HUES48 (cell line): Measurements from ENCODE around the gene ITIH5.

Source experiments
- H3K27ac ChIP-seq: one replicate; pipeline ENCODE4 v1.7.0; 2013; ENCODE audit warnings: low read depth, low read length, inconsistent platforms
- H3K27me3 ChIP-seq: 2 replicates; pipeline ENCODE4 v1.6.1; 2013; ENCODE audit warnings: mild to moderate bottlenecking, low read length; ENCODE audit not compliant: control insufficient read depth, insufficient read depth
- H3K36me3 ChIP-seq: 2 replicates; pipeline ENCODE4 v1.6.1; 2013; ENCODE audit warnings: low read length; ENCODE audit not compliant: control insufficient read depth, insufficient read depth
- H3K4me1 ChIP-seq: 2 replicates; pipeline ENCODE4 v1.6.1; 2013; ENCODE audit warnings: mild to moderate bottlenecking, low read length; ENCODE audit not compliant: control insufficient read depth, insufficient read depth
- H3K4me3 ChIP-seq: 2 replicates; pipeline ENCODE4 v1.5.1; 2013; ENCODE audit warnings: mild to moderate bottlenecking, low read depth, low read length
- H3K9ac ChIP-seq: 2 replicates; pipeline ENCODE4 v1.6.1; 2013; ENCODE audit warnings: mild to moderate bottlenecking, low read depth, low read length, moderate library complexity
- H3K9me3 ChIP-seq: 2 replicates; pipeline ENCODE4 v1.6.1; 2013; ENCODE audit warnings: low read length; ENCODE audit not compliant: control insufficient read depth, insufficient read depth

The ITIH5 gene

DNA sequence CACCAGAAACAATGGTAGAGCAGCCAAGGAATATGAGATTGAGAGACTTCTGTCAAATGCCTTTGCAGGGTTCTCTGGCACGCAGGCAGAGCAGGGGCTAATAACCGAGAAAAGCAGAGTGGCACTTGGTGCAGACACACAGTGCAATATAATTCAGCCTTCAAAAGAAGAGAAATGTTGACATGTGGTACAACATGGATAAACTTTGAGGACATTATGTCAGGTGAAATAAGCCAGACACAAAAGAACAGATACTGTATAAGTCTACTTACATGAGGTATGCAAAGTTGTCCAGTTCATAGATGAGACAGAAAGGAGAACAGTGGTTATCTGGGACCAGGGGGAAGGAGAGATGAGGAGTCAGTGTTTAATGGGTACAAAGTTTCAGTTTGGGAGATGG is 41.8 kb downstream of the ITIH5 start:
- H3K4me1 ChIP-seq, result peaks cover 3% of the 10 kb centered on the region; the same call in 1 of the 2 replicates
- H3K9me3 ChIP-seq, result no peaks in the 10 kb centered on the region; the same call in 1 of the 2 replicates
- H3K36me3 ChIP-seq, result no peaks in the 10 kb centered on the region
- H3K27me3 ChIP-seq, result no peaks in the 10 kb centered on the region
- H3K9ac ChIP-seq, result no peak overlapping the region
- no peak overlapping the region for H3K27ac ChIP-seq
- H3K4me3 ChIP-seq, result no peak overlapping the region

DNA sequence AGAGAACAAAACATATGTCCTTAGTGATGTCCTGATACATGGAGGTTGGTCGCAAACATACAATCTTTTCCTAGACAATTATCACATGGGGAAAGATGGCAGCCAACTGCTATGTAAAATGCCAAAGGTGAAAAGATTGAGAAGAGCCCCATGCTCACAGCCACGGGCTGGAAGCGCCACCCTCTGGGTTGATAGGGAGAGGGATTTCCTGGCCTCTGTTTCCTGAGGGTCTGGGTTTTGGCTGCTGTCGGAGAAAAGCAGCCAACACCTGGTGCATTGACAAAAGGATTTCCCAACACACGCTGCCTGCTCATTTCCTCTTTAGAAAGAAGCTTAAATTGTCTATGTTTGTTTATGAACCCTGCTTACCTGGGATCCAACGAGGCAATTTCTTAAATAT is 43.8 kb downstream of the ITIH5 start:
- no peaks in the 10 kb centered on the region for H3K9me3 ChIP-seq
- H3K27me3 ChIP-seq, result no peaks in the 10 kb centered on the region
- H3K4me3 ChIP-seq, result no peak overlapping the region
- H3K4me1 ChIP-seq, result peaks cover 3% of the 10 kb centered on the region; the same call in 1 of the 2 replicates
- H3K9ac ChIP-seq, result no peak overlapping the region
- no peaks in the 10 kb centered on the region for H3K36me3 ChIP-seq
- H3K27ac ChIP-seq, result no peak overlapping the region

DNA sequence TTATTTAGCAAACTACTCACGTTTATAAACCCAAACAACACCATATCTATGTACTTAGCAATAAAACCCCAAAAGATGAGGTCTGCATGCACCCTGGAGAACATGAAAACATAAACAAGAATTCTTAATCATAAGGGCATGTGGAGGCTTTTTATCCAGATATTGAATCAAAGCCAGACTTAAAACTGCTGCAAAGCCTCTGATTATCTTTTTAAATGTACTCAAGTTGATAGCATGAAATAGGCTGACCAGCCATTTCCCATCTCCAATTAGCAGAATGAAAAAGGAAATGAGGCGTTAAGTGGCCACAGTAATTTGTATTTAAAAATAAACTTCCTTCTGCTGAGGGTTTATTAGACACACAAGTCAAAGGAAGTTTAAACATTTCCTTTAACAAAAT is 48.3 kb downstream of the ITIH5 start:
- Histone ChIP-seq H3K36me3 (no peaks in the 10 kb centered on the region), H3K9me3 (no peaks in the 10 kb centered on the region), H3K9ac (no peak overlapping the region), H3K27ac (no peak overlapping the region), H3K4me1 (peaks cover 3% of the 10 kb centered on the region; the same call in 1 of the 2 replicates), H3K4me3 (no peak overlapping the region), H3K27me3 (no peaks in the 10 kb centered on the region)

GRCh38 chr10:7611909-7612308 is 54.9 kb downstream of the ITIH5 start:
- no peaks in the 10 kb centered on the region for H3K36me3 ChIP-seq
- H3K4me1 ChIP-seq, result no peaks in the 10 kb centered on the region; the same call in 1 of the 2 replicates
- no peaks in the 10 kb centered on the region for H3K27me3 ChIP-seq
- no peak overlapping the region for H3K9ac ChIP-seq
- H3K9me3 ChIP-seq, result no peaks in the 10 kb centered on the region
- H3K4me3 ChIP-seq, result no peak overlapping the region
- no peak overlapping the region for H3K27ac ChIP-seq

- H3K27ac ChIP-seq, result no peak overlapping the region
- no peak overlapping the region for H3K9ac ChIP-seq
- no peak overlapping the region for H3K4me3 ChIP-seq
- no peaks in the 10 kb centered on the region for H3K36me3 ChIP-seq
- H3K4me1 ChIP-seq, result no peaks in the 10 kb centered on the region; the same call in 1 of the 2 replicates
- no peaks in the 10 kb centered on the region for H3K27me3 ChIP-seq
- no peaks in the 10 kb centered on the region for H3K9me3 ChIP-seq
These were observed 55.9 kb downstream of the ITIH5 start for GRCh38 chr10:7610651-7611389.

DNA sequence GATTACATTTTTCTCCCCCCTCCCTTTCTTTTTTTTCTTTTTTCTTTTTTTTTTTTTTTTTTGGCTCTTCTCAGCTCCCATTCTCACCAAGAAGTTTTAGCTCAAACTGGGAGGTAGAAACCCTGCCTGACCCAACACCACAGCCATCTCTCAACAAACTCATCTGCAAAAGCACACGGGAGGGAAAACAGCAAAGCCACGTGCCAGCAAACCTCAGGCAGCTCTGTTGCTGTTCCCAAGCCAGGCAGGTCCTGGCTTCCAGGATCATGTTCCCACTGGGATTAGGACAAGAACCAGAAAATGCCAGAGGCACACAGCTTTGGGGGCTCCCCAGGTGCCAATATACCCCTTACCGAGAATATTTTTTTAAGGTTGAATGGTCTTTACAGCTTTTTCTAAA is 56.7 kb downstream of the ITIH5 start:
- no peaks in the 10 kb centered on the region for H3K9me3 ChIP-seq
- no peak overlapping the region for H3K9ac ChIP-seq

GRCh38 chr10:7609556-7609955 is 57.2 kb downstream of the ITIH5 start:
- no peak overlapping the region for H3K27ac ChIP-seq
- no peak overlapping the region for H3K9ac ChIP-seq
- no peaks in the 10 kb centered on the region; the same call in 1 of the 2 replicates for H3K4me1 ChIP-seq

More for the DNA sequence above, 56.7 kb downstream of the ITIH5 start:
- H3K27ac ChIP-seq, result no peak overlapping the region
- no peak overlapping the region for H3K4me3 ChIP-seq
- H3K27me3 ChIP-seq, result no peaks in the 10 kb centered on the region
- H3K4me1 ChIP-seq, result no peaks in the 10 kb centered on the region; the same call in 1 of the 2 replicates
- no peaks in the 10 kb centered on the region for H3K36me3 ChIP-seq

DNA sequence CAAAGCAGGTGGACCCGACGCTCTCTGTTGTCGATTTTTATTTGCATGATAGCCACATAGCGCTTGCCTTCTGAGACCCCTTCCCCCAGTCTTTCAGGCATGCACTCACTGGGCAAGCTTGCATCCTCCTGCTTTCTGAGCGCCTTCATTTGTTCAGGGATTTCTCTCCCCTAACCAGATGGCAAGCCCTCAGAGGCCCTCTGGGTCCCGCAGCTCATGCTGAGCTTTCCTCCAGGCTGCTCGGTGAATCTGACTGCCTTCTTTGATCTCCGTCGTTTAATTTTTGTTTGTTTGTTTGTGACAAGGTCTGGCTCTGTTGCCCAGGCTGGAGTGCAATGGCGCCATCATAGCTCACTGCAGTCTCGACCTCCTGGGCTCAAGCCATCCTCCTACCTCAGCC is 58.8 kb downstream of the ITIH5 start:
- no peak overlapping the region for H3K4me3 ChIP-seq
- no peaks in the 10 kb centered on the region for H3K27me3 ChIP-seq
- H3K36me3 ChIP-seq, result no peaks in the 10 kb centered on the region
- H3K27ac ChIP-seq, result no peak overlapping the region
- H3K9me3 ChIP-seq, result no peaks in the 10 kb centered on the region
- no peak overlapping the region for H3K9ac ChIP-seq
- H3K4me1 ChIP-seq, result no peaks in the 10 kb centered on the region; the same call in 1 of the 2 replicates

More at GRCh38 chr10:7609556-7609955, 57.2 kb downstream of the ITIH5 start:
- no peak overlapping the region for H3K4me3 ChIP-seq
- H3K27me3 ChIP-seq, result no peaks in the 10 kb centered on the region
- no peaks in the 10 kb centered on the region for H3K36me3 ChIP-seq
- no peaks in the 10 kb centered on the region for H3K9me3 ChIP-seq

DNA sequence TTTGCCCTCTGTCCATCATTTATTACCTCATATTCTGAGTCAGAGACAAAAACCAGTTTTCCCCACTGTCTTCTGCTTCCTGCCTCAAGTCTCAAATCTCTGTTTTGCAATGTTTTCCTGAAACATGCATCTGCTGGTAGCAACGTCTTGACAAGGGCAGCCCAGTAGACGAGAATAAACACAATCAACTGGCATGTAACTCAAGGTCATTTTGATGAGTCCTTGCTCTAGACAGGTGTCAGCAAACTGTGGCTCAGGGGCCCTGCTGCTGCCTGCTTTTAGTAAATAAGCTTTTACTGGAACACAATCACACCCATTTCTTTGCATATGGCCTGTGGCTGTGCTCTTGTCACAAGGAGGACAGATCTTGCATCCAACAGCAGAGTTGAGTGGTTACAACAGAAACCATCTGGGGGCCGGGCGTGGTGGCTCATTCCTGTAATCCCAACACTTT is 59.8 kb downstream of the ITIH5 start:
- Histone ChIP-seq H3K9me3 (no peaks in the 10 kb centered on the region), H3K27ac (no peak overlapping the region), H3K27me3 (no peaks in the 10 kb centered on the region), H3K36me3 (no peaks in the 10 kb centered on the region), H3K4me1 (no peaks in the 10 kb centered on the region; the same call in 1 of the 2 replicates), H3K4me3 (no peak overlapping the region), H3K9ac (no peak overlapping the region)

- H3K4me1 ChIP-seq, result no peaks in the 10 kb centered on the region; the same call in 1 of the 2 replicates
- H3K9ac ChIP-seq, result no peak overlapping the region
- no peak overlapping the region for H3K27ac ChIP-seq
- H3K27me3 ChIP-seq, result no peaks in the 10 kb centered on the region
- H3K36me3 ChIP-seq, result no peaks in the 10 kb centered on the region
- H3K9me3 ChIP-seq, result no peaks in the 10 kb centered on the region
- no peak overlapping the region for H3K4me3 ChIP-seq
These were observed 61.0 kb downstream of the ITIH5 start for GRCh38 chr10:7605565-7606295.
